ENCODE data around the gene FNBP1L. TPM values are rescaled to one million over a fixed set of nuclear protein-coding genes. Genes with fewer than 3 reads are reported as not detected.

FNBP1L gene
- total RNA-seq, 8 experiments from 2014 or later = 4.8 to 189 (median 125) TPM

GRCh38 chr1:93594603-93594880 lies 146.6 kb downstream of the FNBP1L start:
- no peak for ATAC-seq (replicated peaks in 6 of 8)
- in situ Hi-C loops (cut with MboI; ENCODE audit: low pct_unique_long_range_greater_than_20kb in 2 of 9, low sequenced_read_pairs in 9 of 9, unreplicated experiment in 9 of 9) = loop anchor here in 1 of 9 experiments (25.0 kb wide), 2 partner anchors 132 to 282 kb away; no protein-coding TSS in a partner anchor
- H3K4me1 ChIP-seq (replicated peaks in 1 of 2) = peaks cover 39 to 45% of the 10 kb centered on the region in 2 donors
- H3K4me3 ChIP-seq = no peak overlapping the region
- 57 to 100% (median 67%) methylated on average over 1 of the region's 1 CpG; no CpG with 5 or more reads in 7 of the 10 experiments for WGBS, 10 experiments
- no peak overlapping the region for H3K27ac ChIP-seq

GRCh38 chr1:93595266-93595665 lies 147.3 kb downstream of the FNBP1L start:
- peak in 6 of 8 experiments; percentile 25 to 67 (median 49) for ATAC-seq (replicated peaks in 6 of 8)
- H3K27ac ChIP-seq = no peak overlapping the region
- no peak overlapping the region for H3K4me3 ChIP-seq
- 18 to 100% (median 68%) methylated on average over 1 to 2 of the region's 2 CpGs for WGBS, 10 experiments
- in situ Hi-C loops (cut with MboI; ENCODE audit: low pct_unique_long_range_greater_than_20kb in 2 of 9, low sequenced_read_pairs in 9 of 9, unreplicated experiment in 9 of 9) = loop anchor here in 1 of 9 experiments (25.0 kb wide), 2 partner anchors 133 to 283 kb away; no protein-coding TSS in a partner anchor
- peaks cover 39 to 45% of the 10 kb centered on the region in 2 donors for H3K4me1 ChIP-seq (replicated peaks in 1 of 2)

DNA sequence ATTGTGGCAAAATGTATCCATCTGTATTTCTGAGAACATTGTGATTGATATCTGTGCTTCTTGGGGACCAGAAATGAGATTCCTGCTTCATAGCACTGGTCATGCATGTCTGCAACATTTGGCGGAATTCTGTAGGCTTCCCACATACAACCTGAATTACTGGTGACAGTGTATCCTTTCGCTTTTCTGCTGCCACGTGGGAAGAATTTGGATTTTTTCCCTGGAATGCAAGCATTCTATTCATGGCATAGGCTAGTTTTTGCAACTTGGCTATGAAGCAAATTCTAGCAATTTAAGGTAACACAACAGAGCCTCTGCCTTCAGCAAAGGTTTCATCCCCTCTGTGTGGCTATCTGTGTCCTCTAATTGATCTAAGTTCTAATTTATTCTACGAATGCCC lies 147.8 kb downstream of the FNBP1L start:
- Histone ChIP-seq H3K27ac (no peak overlapping the region), H3K4me1 (replicated peaks in 1 of 2) (peaks cover 39 to 45% of the 10 kb centered on the region in 2 donors), H3K4me3 (no peak overlapping the region)
- peak in 1 of 8 experiments; percentile 9 for ATAC-seq (replicated peaks in 6 of 8)
- WGBS, 10 experiments = 33 to 100% (median 81%) methylated on average over 1 to 4 of the region's 4 CpGs; no CpG with 5 or more reads in 1 of the 10 experiments
- in situ Hi-C loops (cut with MboI; ENCODE audit: low pct_unique_long_range_greater_than_20kb in 2 of 9, low sequenced_read_pairs in 9 of 9, unreplicated experiment in 9 of 9) = loop anchor here in 1 of 9 experiments (25.0 kb wide), 2 partner anchors 133 to 283 kb away; no protein-coding TSS in a partner anchor

DNA sequence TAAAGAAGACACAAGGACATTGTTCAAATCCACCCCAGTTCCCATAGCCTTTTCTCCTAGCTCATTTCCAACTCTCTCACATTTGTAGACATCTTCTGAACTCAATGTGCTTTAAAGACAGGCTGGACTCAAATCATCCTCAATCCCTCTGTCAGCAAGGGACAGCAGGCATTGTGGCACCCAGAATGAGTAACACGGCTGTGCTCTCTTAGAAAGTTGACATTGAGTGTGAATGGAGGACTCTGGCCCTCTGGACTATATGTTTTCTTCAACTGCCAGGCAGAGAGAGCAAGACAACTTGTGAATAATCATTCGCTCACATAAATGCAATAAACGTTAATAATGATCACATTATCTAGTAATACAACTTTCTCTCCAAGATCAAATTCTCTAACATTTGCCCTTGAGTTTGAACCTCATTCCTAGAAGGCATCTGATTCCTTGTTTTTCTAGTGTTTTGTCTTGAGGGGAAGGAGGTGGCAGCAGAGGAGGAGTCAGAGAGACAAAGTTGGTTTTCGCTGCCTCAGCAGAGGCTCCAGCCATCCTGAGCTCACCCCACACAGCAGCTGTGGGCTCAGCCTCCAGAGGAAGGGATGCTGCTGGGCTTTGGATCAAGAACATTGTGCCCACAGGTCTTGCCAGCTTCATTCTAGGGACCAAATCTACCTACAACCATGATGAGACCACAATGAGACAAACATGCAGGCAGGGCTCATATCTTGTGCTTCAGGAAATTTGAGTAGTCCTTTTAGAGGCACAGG lies 148.6 kb downstream of the FNBP1L start:
- peaks cover 39 to 42% of the 10 kb centered on the region in 2 donors for H3K4me1 ChIP-seq (replicated peaks in 1 of 2)
- H3K4me3 ChIP-seq = no peak overlapping the region
- 58 to 100% (median 80%) methylated on average over 1 to 4 of the region's 4 CpGs for WGBS, 10 experiments

DNA sequence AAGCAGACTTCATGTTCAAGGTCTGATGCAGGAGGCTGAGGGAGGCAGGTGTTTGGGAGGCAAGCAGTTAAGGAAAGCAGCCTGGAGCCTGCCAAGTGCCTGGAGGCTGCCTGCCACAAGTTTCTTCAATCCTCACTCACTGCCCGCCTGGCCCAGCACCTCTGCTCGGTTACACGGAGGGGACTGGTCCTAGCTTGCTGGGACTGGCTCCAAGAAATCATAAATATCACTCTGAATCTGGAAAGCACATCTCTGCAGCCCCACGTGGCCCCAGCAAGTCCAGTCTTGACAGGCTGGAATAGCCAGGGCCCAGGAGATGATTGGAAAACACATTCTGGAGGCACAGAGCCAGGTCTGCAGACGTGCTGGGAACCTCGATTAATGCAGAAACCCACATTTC lies 149.8 kb downstream of the FNBP1L start:
- in situ Hi-C loops (cut with MboI; ENCODE audit: low pct_unique_long_range_greater_than_20kb in 2 of 9, low sequenced_read_pairs in 9 of 9, unreplicated experiment in 9 of 9) = loop anchor here in 1 of 9 experiments (25.0 kb wide), 2 partner anchors 135 to 285 kb away; no protein-coding TSS in a partner anchor
- Histone ChIP-seq H3K4me3 (no peak overlapping the region), H3K27ac (peak overlapping the region; percentile 12 to 50), H3K4me1 (replicated peaks in 1 of 2) (peaks cover 35% of the 10 kb centered on the region in 2 donors)
- peak in 5 of 8 experiments; percentile 87 to 96 (median 95) for ATAC-seq (replicated peaks in 6 of 8)
- 27 to 100% (median 46%) methylated on average over 1 to 4 of the region's 6 CpGs; no CpG with 5 or more reads in 6 of the 10 experiments for WGBS, 10 experiments

More for the DNA sequence above, 148.6 kb downstream of the FNBP1L start:
- H3K27ac ChIP-seq = no peak overlapping the region
- no peak for ATAC-seq (replicated peaks in 6 of 8)
- in situ Hi-C loops (cut with MboI; ENCODE audit: low pct_unique_long_range_greater_than_20kb in 2 of 9, low sequenced_read_pairs in 9 of 9, unreplicated experiment in 9 of 9) = loop anchor here in 1 of 9 experiments (25.0 kb wide), 2 partner anchors 134 to 284 kb away; no protein-coding TSS in a partner anchor

GRCh38 chr1:93598396-93598795 lies 150.5 kb downstream of the FNBP1L start:
- Histone ChIP-seq H3K27ac (peak overlapping the region in 1 of 2 donors; percentile 12), H3K4me1 (replicated peaks in 1 of 2) (peaks cover 37 to 39% of the 10 kb centered on the region in 2 donors), H3K4me3 (no peak overlapping the region)
- WGBS, 10 experiments = 0 to 100% (median 59%) methylated on average over 1 to 2 of the region's 2 CpGs; no CpG with 5 or more reads in 2 of the 10 experiments
- no peak for ATAC-seq (replicated peaks in 6 of 8)
- in situ Hi-C loops (cut with MboI; ENCODE audit: low pct_unique_long_range_greater_than_20kb in 2 of 9, low sequenced_read_pairs in 9 of 9, unreplicated experiment in 9 of 9) = loop anchor here in 1 of 9 experiments (25.0 kb wide), 2 partner anchors 136 to 286 kb away; no protein-coding TSS in a partner anchor

GRCh38 chr1:93598861-93599439 lies 151.0 kb downstream of the FNBP1L start:
- H3K4me3 ChIP-seq = no peak overlapping the region
- H3K4me1 ChIP-seq (replicated peaks in 1 of 2) = peaks cover 41 to 42% of the 10 kb centered on the region in 2 donors
- H3K27ac ChIP-seq = no peak overlapping the region
- WGBS, 10 experiments = 64 to 97% (median 90%) methylated on average over 2 to 7 of the region's 7 CpGs; no CpG with 5 or more reads in 3 of the 10 experiments
- in situ Hi-C loops (cut with MboI; ENCODE audit: low pct_unique_long_range_greater_than_20kb in 2 of 9, low sequenced_read_pairs in 9 of 9, unreplicated experiment in 9 of 9) = loop anchor here in 1 of 9 experiments (25.0 kb wide), 2 partner anchors 137 to 287 kb away; no protein-coding TSS in a partner anchor
- ATAC-seq (replicated peaks in 6 of 8) = no peak

DNA sequence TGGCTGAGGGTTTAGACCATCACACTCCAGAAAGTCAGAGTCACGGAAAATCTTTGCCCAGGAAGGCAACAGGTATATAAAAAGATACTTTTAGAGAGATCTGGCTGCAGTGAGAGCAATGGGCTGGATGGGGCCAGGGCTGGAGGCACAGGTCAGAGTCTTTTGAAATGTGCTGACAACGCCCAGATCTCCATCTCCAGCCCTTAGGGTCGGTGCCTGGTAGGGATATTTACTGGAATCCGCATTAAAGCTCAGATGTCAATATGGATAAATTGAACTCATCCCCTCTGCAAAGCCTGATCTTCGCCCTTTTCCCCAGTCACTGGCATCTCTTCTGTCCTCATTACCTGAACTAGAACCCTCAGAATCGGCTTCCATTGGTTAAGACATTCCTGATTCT lies 151.6 kb downstream of the FNBP1L start:
- no peak overlapping the region for H3K27ac ChIP-seq
- in situ Hi-C loops (cut with MboI; ENCODE audit: low pct_unique_long_range_greater_than_20kb in 2 of 9, low sequenced_read_pairs in 9 of 9, unreplicated experiment in 9 of 9) = loop anchor here in 1 of 9 experiments (25.0 kb wide), 2 partner anchors 137 to 287 kb away; no protein-coding TSS in a partner anchor
- H3K4me3 ChIP-seq = no peak overlapping the region
- peak in 3 of 8 experiments; percentile 8 to 22 (median 9) for ATAC-seq (replicated peaks in 6 of 8)
- 80 to 100% (median 98%) methylated on average over 1 to 6 of the region's 6 CpGs; no CpG with 5 or more reads in 1 of the 10 experiments for WGBS, 10 experiments
- peaks cover 36 to 42% of the 10 kb centered on the region in 2 donors for H3K4me1 ChIP-seq (replicated peaks in 1 of 2)

GRCh38 chr1:93600663-93601062 lies 152.7 kb downstream of the FNBP1L start:
- Histone ChIP-seq H3K27ac (no peak overlapping the region), H3K4me1 (replicated peaks in 1 of 2) (peaks cover 39 to 40% of the 10 kb centered on the region in 2 donors), H3K4me3 (no peak overlapping the region)
- in situ Hi-C loops (cut with MboI; ENCODE audit: low pct_unique_long_range_greater_than_20kb in 2 of 9, low sequenced_read_pairs in 9 of 9, unreplicated experiment in 9 of 9) = loop anchor here in 1 of 9 experiments (25.0 kb wide), 1 partner anchor 138 kb away; no protein-coding TSS in a partner anchor
- 100% methylated on average over 1 to 2 of the region's 2 CpGs; no CpG with 5 or more reads in 7 of the 10 experiments for WGBS, 10 experiments
- no peak for ATAC-seq (replicated peaks in 6 of 8)

- in situ Hi-C loops (cut with MboI; ENCODE audit: low pct_unique_long_range_greater_than_20kb in 2 of 9, low sequenced_read_pairs in 9 of 9, unreplicated experiment in 9 of 9) = loop anchor here in 1 of 9 experiments (25.0 kb wide), 1 partner anchor 139 kb away; no protein-coding TSS in a partner anchor
- Histone ChIP-seq H3K4me3 (no peak overlapping the region), H3K4me1 (replicated peaks in 1 of 2) (peaks cover 32 to 34% of the 10 kb centered on the region in 2 donors), H3K27ac (no peak overlapping the region)
- 64 to 100% (median 70%) methylated on average over 1 of the region's 1 CpG; no CpG with 5 or more reads in 7 of the 10 experiments for WGBS, 10 experiments
- ATAC-seq (replicated peaks in 6 of 8) = no peak
Observed at GRCh38 chr1:93601686-93602085, 153.8 kb downstream of the FNBP1L start.

DNA sequence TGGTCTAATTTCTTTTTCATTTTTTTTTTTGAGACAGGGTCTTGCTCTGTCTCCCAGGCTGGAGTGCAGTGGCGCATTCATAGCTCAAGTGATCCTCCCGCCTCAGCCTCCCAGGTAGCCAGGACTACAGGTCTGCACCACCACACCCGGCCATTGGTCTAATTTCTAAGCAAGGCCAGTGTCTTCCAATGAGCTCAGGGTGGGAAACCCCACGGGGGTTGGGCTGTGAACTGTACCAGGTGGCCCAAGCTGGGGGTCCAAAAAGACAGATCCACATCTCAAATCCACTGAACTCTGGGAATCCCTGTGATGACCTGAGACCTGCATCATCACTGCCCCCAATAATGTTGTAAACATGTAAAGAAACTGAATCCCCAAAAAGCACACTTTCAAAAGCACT lies 154.2 kb downstream of the FNBP1L start:
- peaks cover 31 to 34% of the 10 kb centered on the region in 2 donors for H3K4me1 ChIP-seq (replicated peaks in 1 of 2)
- H3K27ac ChIP-seq = no peak overlapping the region
- 90 to 100% (median 100%) methylated on average over 1 to 4 of the region's 4 CpGs; no CpG with 5 or more reads in 2 of the 10 experiments for WGBS, 10 experiments
- ATAC-seq (replicated peaks in 6 of 8) = no peak
- H3K4me3 ChIP-seq = no peak overlapping the region
- in situ Hi-C loops (cut with MboI; ENCODE audit: low pct_unique_long_range_greater_than_20kb in 2 of 9, low sequenced_read_pairs in 9 of 9, unreplicated experiment in 9 of 9) = loop anchor here in 1 of 9 experiments (25.0 kb wide), 1 partner anchor 140 kb away; no protein-coding TSS in a partner anchor

DNA sequence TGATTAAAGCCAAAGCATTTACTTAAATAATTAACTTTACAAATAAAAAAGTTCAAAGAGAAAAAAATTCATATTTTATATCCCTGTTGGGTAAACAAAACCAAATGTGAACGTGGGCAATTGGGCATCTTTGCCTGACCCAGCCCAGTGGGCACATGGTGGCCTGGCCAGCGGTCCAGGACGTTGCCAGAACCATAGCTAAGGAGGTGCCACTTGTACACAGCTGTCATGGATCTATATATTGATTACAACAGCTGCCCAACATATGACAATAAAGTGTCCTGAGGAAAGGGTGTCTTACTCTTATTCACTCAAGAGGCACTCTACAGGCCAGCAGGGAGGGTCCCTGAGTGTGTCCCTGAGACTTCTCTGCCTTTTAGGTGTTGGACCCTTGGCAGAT lies 155.2 kb downstream of the FNBP1L start:
- ATAC-seq (replicated peaks in 6 of 8) = no peak
- in situ Hi-C loops (cut with MboI; ENCODE audit: low pct_unique_long_range_greater_than_20kb in 2 of 9, low sequenced_read_pairs in 9 of 9, unreplicated experiment in 9 of 9) = loop anchor here in 1 of 9 experiments (25.0 kb wide), 1 partner anchor 141 kb away; no protein-coding TSS in a partner anchor
- Histone ChIP-seq H3K4me1 (replicated peaks in 1 of 2) (peaks cover 27% of the 10 kb centered on the region in 2 donors), H3K4me3 (no peak overlapping the region), H3K27ac (no peak overlapping the region)
- 33 to 100% (median 78%) methylated on average over 1 to 3 of the region's 3 CpGs; no CpG with 5 or more reads in 1 of the 10 experiments for WGBS, 10 experiments

Measured in motor neuron (in vitro differentiated cells).